G401.6 (cell line): ENCODE measurements around the gene CAPRIN2.

Experiments
- FAIRE-seq: peaks from 2 replicates; lab custom pipeline; 2012; peaks lifted over from hg19 to GRCh38; lab: Jason Lieb, UNC

CAPRIN2 gene

GRCh38 chr12:30764251-30764650 is 9.5 kb upstream of the CAPRIN2 start:
- FAIRE-seq = no peak

GRCh38 chr12:30763053-30763452 is 8.3 kb upstream of the CAPRIN2 start:
- FAIRE-seq = no peak

GRCh38 chr12:30761730-30762129 is 7.0 kb upstream of the CAPRIN2 start:
- FAIRE-seq = no peak

GRCh38 chr12:30757316-30757715 is 2.6 kb upstream of the CAPRIN2 start:
- no peak for FAIRE-seq

GRCh38 chr12:30756074-30756473 is 1.3 kb upstream of the CAPRIN2 start:
- FAIRE-seq = no peak

- FAIRE-seq = no peak
These were observed 628 bp upstream of the CAPRIN2 start for GRCh38 chr12:30755395-30755762.

GRCh38 chr12:30754383-30754749 is 385 bp downstream of the CAPRIN2 start:
- no peak for FAIRE-seq

- no peak for FAIRE-seq
These were observed 884 bp downstream of the CAPRIN2 start for GRCh38 chr12:30753751-30754382.

GRCh38 chr12:30753233-30753632 is 1.5 kb downstream of the CAPRIN2 start:
- FAIRE-seq = no peak

- no peak for FAIRE-seq
These were observed 2.5 kb downstream of the CAPRIN2 start for GRCh38 chr12:30752255-30752654.

GRCh38 chr12:30748147-30748546 is 6.6 kb downstream of the CAPRIN2 start:
- FAIRE-seq = no peak

GRCh38 chr12:30746190-30746589 is 8.6 kb downstream of the CAPRIN2 start:
- FAIRE-seq = no peak

GRCh38 chr12:30744321-30744720 is 10.4 kb downstream of the CAPRIN2 start:
- FAIRE-seq = no peak

GRCh38 chr12:30740274-30740673 is 14.5 kb downstream of the CAPRIN2 start:
- FAIRE-seq = no peak

- FAIRE-seq = no peak
These were observed 15.7 kb downstream of the CAPRIN2 start for GRCh38 chr12:30739020-30739419.

- FAIRE-seq = no peak
These were observed 21.7 kb downstream of the CAPRIN2 start for GRCh38 chr12:30732954-30733637.

- no peak for FAIRE-seq
These were observed 24.7 kb downstream of the CAPRIN2 start for GRCh38 chr12:30730011-30730410.

GRCh38 chr12:30729547-30729946 is 25.2 kb downstream of the CAPRIN2 start:
- no peak for FAIRE-seq

- no peak for FAIRE-seq
These were observed 28.1 kb downstream of the CAPRIN2 start for GRCh38 chr12:30726647-30727046.

- FAIRE-seq = no peak
These were observed 29.0 kb downstream of the CAPRIN2 start for GRCh38 chr12:30725739-30726138.

GRCh38 chr12:30719060-30719459 is 35.7 kb downstream of the CAPRIN2 start:
- FAIRE-seq = no peak

- FAIRE-seq = no peak
These were observed 47.0 kb downstream of the CAPRIN2 start for GRCh38 chr12:30707613-30708342.

- FAIRE-seq = no peak
These were observed 48.3 kb downstream of the CAPRIN2 start for GRCh38 chr12:30706476-30706875.

- no peak for FAIRE-seq
These were observed 53.7 kb downstream of the CAPRIN2 start for GRCh38 chr12:30701056-30701455.
